ENCODE measurements around the gene VMAC. TPM values are rescaled to one million over a fixed set of nuclear protein-coding genes. Genes with fewer than 3 reads are reported as not detected.

Gene VMAC
- total RNA-seq, 1 donor from 2014 or later, result 3.9 TPM

DNA sequence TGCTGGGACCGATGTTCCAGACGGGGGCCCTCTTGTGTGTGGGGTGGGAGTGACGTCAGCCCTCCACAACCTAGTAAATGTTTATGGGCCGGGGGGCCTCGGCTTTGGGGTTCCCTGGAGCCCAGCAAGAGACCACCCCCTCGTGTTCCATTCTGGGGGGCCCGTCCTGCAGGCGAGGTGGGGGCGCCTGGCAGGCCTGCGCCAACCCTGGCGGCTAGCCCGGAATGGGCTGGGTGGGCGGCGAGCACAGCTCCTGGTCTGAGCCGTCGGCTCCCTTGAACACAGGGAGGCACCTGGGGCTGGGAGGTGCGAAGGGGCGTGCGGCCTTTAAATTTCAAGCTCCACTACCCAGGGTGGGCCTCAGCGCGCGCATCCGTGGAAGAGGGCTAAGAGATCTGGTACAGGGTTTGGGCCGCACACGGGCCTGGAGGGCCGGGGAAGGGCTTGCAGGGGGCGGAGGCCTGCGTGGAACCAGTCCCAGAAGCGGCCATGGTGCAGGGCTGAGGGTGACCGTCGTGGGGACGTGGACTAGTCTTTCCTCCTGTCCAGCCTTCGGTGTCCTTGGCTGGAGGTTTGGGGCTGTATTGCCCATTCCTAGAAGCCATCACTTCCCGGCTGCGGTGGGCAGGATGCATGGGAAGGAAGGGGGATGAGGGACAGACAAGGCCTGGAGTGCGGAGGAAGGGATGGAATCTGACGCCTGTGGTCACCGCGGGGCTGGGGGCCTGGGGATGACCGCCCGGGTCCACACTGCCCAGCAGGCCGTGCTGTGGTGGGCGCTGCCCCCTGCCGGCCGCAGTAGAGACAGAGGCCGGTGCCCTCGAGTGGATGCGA lies 12.5 kb upstream of the VMAC start:
- H3K4me3 ChIP-seq (ENCODE audit: insufficient read depth, low read depth, low read length), result no peak overlapping the region
- peak overlapping the region; percentile 46 for H3K4me2 ChIP-seq (ENCODE audit: low read length)
- peaks cover 32% of the 10 kb centered on the region for H4K20me1 ChIP-seq (ENCODE audit: insufficient read depth, low read length)
- FAIRE-seq, result no peak
- H3K79me2 ChIP-seq (ENCODE audit: insufficient read depth, low read length), result peaks cover 7% of the 10 kb centered on the region
- H3K4me1 Mint-ChIP-seq (ENCODE audit: low read depth, unreplicated experiment), result no peaks in the 10 kb centered on the region
- no peaks in the 10 kb centered on the region for H3K36me3 ChIP-seq (ENCODE audit: insufficient read depth, low read length)
- no peaks in the 10 kb centered on the region for H3K9me3 Mint-ChIP-seq (ENCODE audit: unreplicated experiment)
- peaks cover 4% of the 10 kb centered on the region for H3K27me3 Mint-ChIP-seq (ENCODE audit: low read depth, unreplicated experiment)
- TF ChIP-seq, protein P1, sequence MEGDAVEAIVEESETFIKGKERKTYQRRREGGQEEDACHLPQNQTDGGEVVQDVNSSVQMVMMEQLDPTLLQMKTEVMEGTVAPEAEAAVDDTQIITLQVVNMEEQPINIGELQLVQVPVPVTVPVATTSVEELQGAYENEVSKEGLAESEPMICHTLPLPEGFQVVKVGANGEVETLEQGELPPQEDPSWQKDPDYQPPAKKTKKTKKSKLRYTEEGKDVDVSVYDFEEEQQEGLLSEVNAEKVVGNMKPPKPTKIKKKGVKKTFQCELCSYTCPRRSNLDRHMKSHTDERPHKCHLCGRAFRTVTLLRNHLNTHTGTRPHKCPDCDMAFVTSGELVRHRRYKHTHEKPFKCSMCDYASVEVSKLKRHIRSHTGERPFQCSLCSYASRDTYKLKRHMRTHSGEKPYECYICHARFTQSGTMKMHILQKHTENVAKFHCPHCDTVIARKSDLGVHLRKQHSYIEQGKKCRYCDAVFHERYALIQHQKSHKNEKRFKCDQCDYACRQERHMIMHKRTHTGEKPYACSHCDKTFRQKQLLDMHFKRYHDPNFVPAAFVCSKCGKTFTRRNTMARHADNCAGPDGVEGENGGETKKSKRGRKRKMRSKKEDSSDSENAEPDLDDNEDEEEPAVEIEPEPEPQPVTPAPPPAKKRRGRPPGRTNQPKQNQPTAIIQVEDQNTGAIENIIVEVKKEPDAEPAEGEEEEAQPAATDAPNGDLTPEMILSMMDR (IDR thresholded peaks at IDR 0.05; ENCODE audit: insufficient read depth, low read depth, low read length), result peak; percentile 46
- TF ChIP-seq EZH2 (IDR thresholded peaks at IDR 0.05; ENCODE audit: insufficient read depth, low read length), result no peak
- H3K9me3 ChIP-seq (ENCODE audit: insufficient read depth, low read depth, low read length), result no peaks in the 10 kb centered on the region
- H3K4me3 Mint-ChIP-seq (ENCODE audit: unreplicated experiment), result no peak overlapping the region
- no peak overlapping the region for H2AFZ ChIP-seq (ENCODE audit: low read depth, low read length)
- peak; percentile 15 for DNase-seq (ENCODE audit: low read depth)
- no peaks in the 10 kb centered on the region for H3K36me3 Mint-ChIP-seq (ENCODE audit: low read depth, unreplicated experiment)
- H3K27me3 ChIP-seq (ENCODE audit: insufficient read depth, low read length), result no peaks in the 10 kb centered on the region
- peak overlapping the region; percentile 14 for H3K9ac ChIP-seq (ENCODE audit: low read length)
- H3K27ac ChIP-seq (ENCODE audit: low read depth, low read length), result no peak overlapping the region
- H3K4me1 ChIP-seq (ENCODE audit: insufficient read depth, low read length), result peaks cover 6% of the 10 kb centered on the region
- no peak overlapping the region for H3K27ac Mint-ChIP-seq (ENCODE audit: unreplicated experiment)

DNA sequence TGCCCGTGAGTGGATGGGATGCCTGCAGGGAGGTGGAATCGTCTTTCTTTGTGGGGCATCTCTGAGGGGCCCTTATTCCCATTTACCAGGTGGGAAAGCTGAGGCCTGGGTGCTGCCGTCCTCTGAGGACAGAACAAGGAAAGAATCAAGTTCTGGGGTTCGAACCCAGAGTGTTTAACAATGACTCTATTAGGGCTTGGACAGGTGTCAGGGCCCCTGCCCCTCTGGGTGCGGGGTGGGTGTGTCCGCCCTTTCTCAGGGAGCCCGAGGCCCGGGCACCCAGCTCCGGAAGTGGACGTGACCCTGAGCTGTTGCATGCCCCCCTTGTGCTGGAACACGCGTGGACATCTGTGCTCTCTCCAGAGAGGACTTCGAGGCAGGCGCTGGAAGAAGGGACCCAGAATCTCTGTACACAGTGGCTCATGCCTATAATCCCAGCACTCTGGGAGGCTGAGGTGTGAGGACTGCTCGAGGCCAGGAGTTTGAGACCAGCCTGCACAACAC lies 11.8 kb upstream of the VMAC start:
- FAIRE-seq (no peak), DNase-seq (ENCODE audit: low read depth) (no peak)
- Mint-ChIP-seq H3K27me3 (ENCODE audit: low read depth, unreplicated experiment) (peaks cover 4% of the 10 kb centered on the region), H3K9me3 (ENCODE audit: unreplicated experiment) (no peaks in the 10 kb centered on the region), H3K27ac (ENCODE audit: unreplicated experiment) (no peak overlapping the region), H3K36me3 (ENCODE audit: low read depth, unreplicated experiment) (no peaks in the 10 kb centered on the region), H3K4me1 (ENCODE audit: low read depth, unreplicated experiment) (no peaks in the 10 kb centered on the region), H3K4me3 (ENCODE audit: unreplicated experiment) (no peak overlapping the region)
- no peak overlapping the region for H2AFZ ChIP-seq (ENCODE audit: low read depth, low read length)
- H3K4me2 ChIP-seq (ENCODE audit: low read length), result no peak overlapping the region
- H3K4me1 ChIP-seq (ENCODE audit: insufficient read depth, low read length), result peaks cover 6% of the 10 kb centered on the region
- no peak overlapping the region for H3K4me3 ChIP-seq (ENCODE audit: insufficient read depth, low read depth, low read length)
- H3K27ac ChIP-seq (ENCODE audit: low read depth, low read length), result no peak overlapping the region
- H4K20me1 ChIP-seq (ENCODE audit: insufficient read depth, low read length), result peaks cover 39% of the 10 kb centered on the region
- H3K9ac ChIP-seq (ENCODE audit: low read length), result peak overlapping the region; percentile 14
- H3K79me2 ChIP-seq (ENCODE audit: insufficient read depth, low read length), result peaks cover 11% of the 10 kb centered on the region
- no peaks in the 10 kb centered on the region for H3K9me3 ChIP-seq (ENCODE audit: insufficient read depth, low read depth, low read length)
- TF ChIP-seq, protein P1 (IDR thresholded peaks at IDR 0.05; ENCODE audit: insufficient read depth, low read depth, low read length), result no peak
- no peak for TF ChIP-seq EZH2 (IDR thresholded peaks at IDR 0.05; ENCODE audit: insufficient read depth, low read length)
- H3K36me3 ChIP-seq (ENCODE audit: insufficient read depth, low read length), result no peaks in the 10 kb centered on the region
- no peaks in the 10 kb centered on the region for H3K27me3 ChIP-seq (ENCODE audit: insufficient read depth, low read length)
